GM06990 (cell line): ENCODE data around the gene PTPRM.
A peak's percentile ranks its signal among the peaks of the same experiment; 100 is the strongest.
"Not testable (repeated sequence)": the region's sequence is repeated elsewhere in the genome, so short reads cannot be mapped to it uniquely, and the experiment has no call there.

Source experiments
- DNase-seq: peaks from one replicate; pipeline ENCODE4 v3.0.0-alpha.2; 2011; ENCODE audit not compliant: insufficient read length; ENCODE audit errors: extremely low read depth
- H3K27me3 ChIP-seq: replicated peaks from 2 replicates; pipeline ENCODE4 v1.6.0; 2011; ENCODE audit warnings: low read length; ENCODE audit not compliant: control insufficient read depth, insufficient read depth
- H3K36me3 ChIP-seq: 2 replicates; pipeline ENCODE4 v1.5.1; 2011; ENCODE audit warnings: low read length; ENCODE audit not compliant: control insufficient read depth, insufficient read depth
- H3K4me3 ChIP-seq: replicated peaks from 2 replicates; pipeline ENCODE4 v1.5.1; 2011; ENCODE audit warnings: low read depth, mild to moderate bottlenecking, control low read depth, low read length
- TF ChIP-seq, protein P1 (sequence below): IDR thresholded peaks from 2 replicates; pipeline ENCODE4 v1.5.1; 2011; ENCODE audit warnings: low read length, control low read depth, mild to moderate bottlenecking, inconsistent platforms; ENCODE audit not compliant: insufficient read depth, poor library complexity, severe bottlenecking

PTPRM gene

DNA sequence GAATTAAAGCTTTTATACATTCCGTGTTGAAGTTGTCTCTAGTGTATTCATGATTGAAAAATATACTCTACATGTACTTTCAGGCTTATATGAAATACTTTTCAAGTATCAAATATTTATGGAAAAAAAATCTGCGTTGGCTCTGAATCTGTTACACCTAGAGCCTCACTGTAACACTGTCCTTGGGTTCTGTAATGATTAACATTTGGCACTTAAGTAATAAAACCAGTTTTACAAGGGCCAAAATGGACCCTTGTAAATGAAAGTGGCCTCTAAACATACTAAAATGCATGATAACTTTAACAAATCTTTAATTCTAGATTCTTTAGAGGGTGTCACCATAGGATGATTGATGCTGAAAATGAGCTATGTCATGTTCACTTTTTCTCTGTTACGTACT, 162.8 kb downstream of the PTPRM start:
- Histone ChIP-seq H3K36me3 (no peaks in the 10 kb centered on the region), H3K4me3 (no peak overlapping the region), H3K27me3 (no peaks in the 10 kb centered on the region)
- DNase-seq: no peak
- TF ChIP-seq, protein P1, sequence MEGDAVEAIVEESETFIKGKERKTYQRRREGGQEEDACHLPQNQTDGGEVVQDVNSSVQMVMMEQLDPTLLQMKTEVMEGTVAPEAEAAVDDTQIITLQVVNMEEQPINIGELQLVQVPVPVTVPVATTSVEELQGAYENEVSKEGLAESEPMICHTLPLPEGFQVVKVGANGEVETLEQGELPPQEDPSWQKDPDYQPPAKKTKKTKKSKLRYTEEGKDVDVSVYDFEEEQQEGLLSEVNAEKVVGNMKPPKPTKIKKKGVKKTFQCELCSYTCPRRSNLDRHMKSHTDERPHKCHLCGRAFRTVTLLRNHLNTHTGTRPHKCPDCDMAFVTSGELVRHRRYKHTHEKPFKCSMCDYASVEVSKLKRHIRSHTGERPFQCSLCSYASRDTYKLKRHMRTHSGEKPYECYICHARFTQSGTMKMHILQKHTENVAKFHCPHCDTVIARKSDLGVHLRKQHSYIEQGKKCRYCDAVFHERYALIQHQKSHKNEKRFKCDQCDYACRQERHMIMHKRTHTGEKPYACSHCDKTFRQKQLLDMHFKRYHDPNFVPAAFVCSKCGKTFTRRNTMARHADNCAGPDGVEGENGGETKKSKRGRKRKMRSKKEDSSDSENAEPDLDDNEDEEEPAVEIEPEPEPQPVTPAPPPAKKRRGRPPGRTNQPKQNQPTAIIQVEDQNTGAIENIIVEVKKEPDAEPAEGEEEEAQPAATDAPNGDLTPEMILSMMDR: no peak

DNA sequence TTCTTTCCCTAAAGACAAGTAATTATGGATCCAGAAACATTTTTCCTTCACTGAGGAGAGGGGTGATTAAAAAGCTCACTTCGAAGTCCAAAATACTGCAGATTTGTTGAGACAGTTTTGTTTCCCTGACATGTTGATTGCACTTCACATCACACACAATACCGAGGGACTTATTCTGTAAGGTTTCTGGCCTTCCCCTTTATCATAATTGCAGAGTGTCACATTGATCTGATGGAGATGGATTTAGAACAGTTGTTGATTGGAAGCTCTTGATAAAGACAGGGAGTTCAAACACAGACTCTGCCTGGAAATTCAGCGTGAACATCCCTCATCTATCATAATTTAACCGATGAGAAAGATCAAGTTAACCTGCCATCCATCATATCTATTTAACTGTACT, 163.6 kb downstream of the PTPRM start:
- DNase-seq: no peak
- Histone ChIP-seq H3K36me3 (no peaks in the 10 kb centered on the region), H3K4me3 (no peak overlapping the region), H3K27me3 (no peaks in the 10 kb centered on the region)
- TF ChIP-seq, protein P1: no peak

- no peak for DNase-seq
- Histone ChIP-seq H3K36me3 (no peaks in the 10 kb centered on the region), H3K4me3 (no peak overlapping the region), H3K27me3 (no peaks in the 10 kb centered on the region)
- TF ChIP-seq, protein P1: no peak
Observed at GRCh38 chr18:7733642-7734041, 166.5 kb downstream of the PTPRM start.

GRCh38 chr18:7735196-7735595, 168.1 kb downstream of the PTPRM start:
- no peak overlapping the region for H3K4me3 ChIP-seq
- H3K27me3 ChIP-seq: no peaks in the 10 kb centered on the region
- DNase-seq: no peak
- no peaks in the 10 kb centered on the region for H3K36me3 ChIP-seq
- TF ChIP-seq, protein P1: peak; percentile 23

DNA sequence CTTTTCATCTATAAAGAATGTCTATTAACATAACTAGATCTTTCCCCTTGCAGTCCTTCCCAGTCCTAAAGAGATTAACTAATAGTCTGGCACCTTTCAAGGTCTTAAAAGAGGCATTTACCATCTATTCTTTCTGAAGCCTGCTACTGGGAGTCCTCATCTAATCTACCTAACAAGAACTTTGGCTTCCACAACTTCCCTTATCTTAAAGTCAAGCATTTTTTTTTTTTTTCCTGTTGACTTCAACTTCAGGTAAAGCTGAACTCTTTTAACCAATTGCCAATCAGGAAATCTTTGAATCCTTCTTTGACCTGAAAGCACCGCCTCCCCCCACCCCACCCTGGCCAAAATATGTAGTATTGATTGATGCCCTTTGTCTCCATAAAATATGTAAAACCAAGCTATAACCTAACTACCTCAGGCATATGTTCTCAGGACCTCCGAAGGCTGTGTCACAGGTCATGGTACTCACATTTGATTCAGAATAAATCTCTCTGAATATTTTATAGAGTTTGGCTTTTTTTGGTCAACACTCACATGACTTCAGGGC, 168.6 kb downstream of the PTPRM start:
- TF ChIP-seq, protein P1: no peak
- Histone ChIP-seq H3K27me3 (no peaks in the 10 kb centered on the region), H3K4me3 (no peak overlapping the region), H3K36me3 (no peaks in the 10 kb centered on the region)
- DNase-seq: no peak

DNA sequence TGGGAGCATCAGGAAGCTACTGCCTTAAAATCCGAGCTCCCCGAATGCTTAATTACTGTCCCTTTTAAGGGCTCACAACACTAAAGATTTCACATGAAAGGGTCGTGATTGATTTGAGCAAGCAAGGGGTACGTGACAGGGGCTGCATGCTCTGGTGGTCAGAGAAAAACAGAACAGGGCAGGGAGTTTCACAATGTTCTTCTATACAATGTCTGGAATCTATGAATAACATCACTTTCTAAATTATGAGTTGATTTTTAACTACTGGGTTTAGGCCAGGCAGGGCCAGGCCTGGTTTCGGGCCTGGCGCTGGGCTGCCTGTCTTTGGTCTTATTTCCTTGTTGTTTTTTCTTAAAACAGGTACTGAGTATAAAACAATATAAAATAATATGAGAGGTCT, 169.4 kb downstream of the PTPRM start:
- not testable (repeated sequence) for H3K27me3 ChIP-seq, H3K4me3 ChIP-seq, DNase-seq, H3K36me3 ChIP-seq
